ENCODE measurements around the gene MAP3K2. TPM values are rescaled to one million over a fixed set of nuclear protein-coding genes. Genes with fewer than 3 reads are reported as not detected.

The MAP3K2 gene
- total and polyA plus RNA-seq, 10 of the 15 experiments (the other 5 are each of a cell fraction or from before 2014, with no cell fraction given), result 2.7 to 39.6 (median 16.1) TPM

DNA sequence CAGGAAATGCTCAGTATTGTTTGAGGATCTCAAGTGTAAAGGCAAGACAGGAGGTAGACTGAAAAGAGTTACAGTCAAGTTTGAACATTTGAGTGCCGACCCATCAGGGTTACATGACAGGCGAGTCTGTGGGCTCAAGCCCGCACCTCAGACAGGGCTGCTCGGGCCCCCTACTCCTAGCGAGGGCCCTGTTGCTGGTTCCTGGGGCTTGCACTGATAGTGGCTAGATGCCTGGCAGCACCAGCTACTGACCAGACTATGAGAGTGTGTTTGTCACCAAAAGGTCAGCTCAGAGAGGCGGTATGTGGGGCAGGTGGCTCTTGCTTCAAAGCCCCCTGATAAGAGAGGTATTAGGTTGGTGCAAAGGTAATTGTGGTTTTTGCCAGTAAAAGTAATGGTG is 132.1 kb downstream of the MAP3K2 start (continued):
- TF ChIP-seq, protein P1, sequence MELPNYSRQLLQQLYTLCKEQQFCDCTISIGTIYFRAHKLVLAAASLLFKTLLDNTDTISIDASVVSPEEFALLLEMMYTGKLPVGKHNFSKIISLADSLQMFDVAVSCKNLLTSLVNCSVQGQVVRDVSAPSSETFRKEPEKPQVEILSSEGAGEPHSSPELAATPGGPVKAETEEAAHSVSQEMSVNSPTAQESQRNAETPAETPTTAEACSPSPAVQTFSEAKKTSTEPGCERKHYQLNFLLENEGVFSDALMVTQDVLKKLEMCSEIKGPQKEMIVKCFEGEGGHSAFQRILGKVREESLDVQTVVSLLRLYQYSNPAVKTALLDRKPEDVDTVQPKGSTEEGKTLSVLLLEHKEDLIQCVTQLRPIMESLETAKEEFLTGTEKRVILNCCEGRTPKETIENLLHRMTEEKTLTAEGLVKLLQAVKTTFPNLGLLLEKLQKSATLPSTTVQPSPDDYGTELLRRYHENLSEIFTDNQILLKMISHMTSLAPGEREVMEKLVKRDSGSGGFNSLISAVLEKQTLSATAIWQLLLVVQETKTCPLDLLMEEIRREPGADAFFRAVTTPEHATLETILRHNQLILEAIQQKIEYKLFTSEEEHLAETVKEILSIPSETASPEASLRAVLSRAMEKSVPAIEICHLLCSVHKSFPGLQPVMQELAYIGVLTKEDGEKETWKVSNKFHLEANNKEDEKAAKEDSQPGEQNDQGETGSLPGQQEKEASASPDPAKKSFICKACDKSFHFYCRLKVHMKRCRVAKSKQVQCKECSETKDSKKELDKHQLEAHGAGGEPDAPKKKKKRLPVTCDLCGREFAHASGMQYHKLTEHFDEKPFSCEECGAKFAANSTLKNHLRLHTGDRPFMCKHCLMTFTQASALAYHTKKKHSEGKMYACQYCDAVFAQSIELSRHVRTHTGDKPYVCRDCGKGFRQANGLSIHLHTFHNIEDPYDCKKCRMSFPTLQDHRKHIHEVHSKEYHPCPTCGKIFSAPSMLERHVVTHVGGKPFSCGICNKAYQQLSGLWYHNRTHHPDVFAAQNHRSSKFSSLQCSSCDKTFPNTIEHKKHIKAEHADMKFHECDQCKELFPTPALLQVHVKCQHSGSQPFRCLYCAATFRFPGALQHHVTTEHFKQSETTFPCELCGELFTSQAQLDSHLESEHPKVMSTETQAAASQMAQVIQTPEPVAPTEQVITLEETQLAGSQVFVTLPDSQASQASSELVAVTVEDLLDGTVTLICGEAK (IDR thresholded peaks at IDR 0.05; ENCODE audit: borderline replicate concordance), result no peak
- TF ChIP-seq SRF (IDR thresholded peaks at IDR 0.05; ENCODE audit: low read depth in 2 of 2, low read length in 2 of 2), result no peak
- no peak for TF ChIP-seq BHLHE40 (IDR thresholded peaks at IDR 0.05; ENCODE audit: borderline replicate concordance in 1 of 2, low read depth in 2 of 2, low read length in 1 of 2)
- no peak for TF ChIP-seq SUPT20H (IDR thresholded peaks at IDR 0.05; ENCODE audit: borderline replicate concordance, control insufficient read depth, low read depth, low read length)

DNA sequence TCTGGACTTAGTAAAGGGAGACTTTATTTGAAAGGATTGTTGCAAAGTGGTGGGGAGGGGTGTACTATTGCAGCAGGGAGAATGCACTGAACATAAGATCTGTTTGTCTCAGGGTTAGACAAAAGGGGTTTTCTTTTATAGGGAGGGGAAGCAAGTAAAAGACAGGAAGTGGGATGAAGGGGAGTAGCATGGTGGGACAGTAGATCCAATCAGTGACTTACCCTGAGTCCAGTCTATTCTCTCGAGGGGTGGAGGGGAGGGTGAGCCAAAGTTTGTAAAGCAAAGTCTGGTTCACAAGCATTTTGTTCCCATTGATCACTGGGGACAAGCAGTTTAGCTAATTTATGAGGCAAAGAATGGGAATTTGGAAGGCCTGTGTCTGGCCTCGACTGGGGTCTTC is 132.6 kb downstream of the MAP3K2 start:
- H3K27me3 ChIP-seq (replicated peaks in 1 of 2; ENCODE audit: control insufficient read depth in 2 of 2, insufficient read depth in 2 of 2, low read length in 1 of 2), result no peaks in the 10 kb centered on the region
- H3K4me3 ChIP-seq, result no peak overlapping the region
- CTCF ChIA-PET, result no interaction called here
- H3K36me3 ChIP-seq (ENCODE audit: control insufficient read depth in 2 of 2, insufficient read depth in 2 of 2, low read length in 1 of 2), result peaks cover 12 to 20% of the 10 kb centered on the region in 2 experiments; a peak in 3 of 4 replicates
- SMC1A ChIA-PET (ENCODE audit: uncharacterized antibody, unreplicated experiment), result interaction anchor here (1.0 kb wide), 1 partner anchor 58 kb away, joined by 3 read pairs; no protein-coding TSS in a partner anchor
- in situ Hi-C loops (cut with MboI) (no loop called here), intact Hi-C loops (cut with micrococcal nuclease; ENCODE audit: unreplicated experiment) (no loop called here)
- 92% methylated on average over 2 of the region's 2 CpGs for WGBS (ENCODE audit: insufficient coverage, insufficient replicate concordance, low lambda C conversion rate, missing lambda C conversion rate)
- H3K27ac ChIP-seq (ENCODE audit: control insufficient read depth, insufficient read depth), result no peak overlapping the region
- POLR2A ChIA-PET, result no interaction called here
- RAD21 ChIA-PET (ENCODE audit: unreplicated experiment), result no interaction called here
- no peaks in the 10 kb centered on the region for H3K4me1 ChIP-seq (ENCODE audit: control insufficient read depth, insufficient read depth, low read length)
- no peak for ATAC-seq
- H4K20me1 ChIP-seq (ENCODE audit: control insufficient read depth, insufficient read depth), result no peaks in the 10 kb centered on the region
- H2AFZ ChIP-seq (ENCODE audit: control insufficient read depth, low read depth, low read length), result no peak overlapping the region
- no peaks in the 10 kb centered on the region for H3K9me3 ChIP-seq (replicated peaks; ENCODE audit: control insufficient read depth, insufficient read depth, low read length)
- H3K4me2 ChIP-seq (ENCODE audit: control insufficient read depth, insufficient read depth), result no peak overlapping the region
- no peak for FAIRE-seq
- no peak for DNase-seq (ENCODE audit: low read depth, low spot score)
- BruUV-seq (replicated peaks), result no TSS peak
- no peaks in the 10 kb centered on the region for H3K79me2 ChIP-seq (ENCODE audit: control insufficient read depth, insufficient read depth, low read length)
- no peak overlapping the region for H3K9ac ChIP-seq (ENCODE audit: control insufficient read depth, insufficient read depth, low read length)
- TF ChIP-seq NFIC (IDR thresholded peaks at IDR 0.05; ENCODE audit: low read depth, low read length) (no peak), ASH2L (IDR thresholded peaks at IDR 0.05; ENCODE audit: borderline replicate concordance, low read depth) (no peak), SMARCA5 (IDR thresholded peaks at IDR 0.05) (no peak), RUNX3 (IDR thresholded peaks at IDR 0.05; ENCODE audit: low read length) (no peak), ATF7 (IDR thresholded peaks at IDR 0.05; ENCODE audit: low read depth) (no peak), ZZZ3 (IDR thresholded peaks at IDR 0.05; ENCODE audit: control insufficient read depth, insufficient read length, low read depth) (no peak), CREB1 (IDR thresholded peaks at IDR 0.05; ENCODE audit: low read depth) (no peak), MEF2B (IDR thresholded peaks at IDR 0.05; ENCODE audit: partially characterized antibody, poor library complexity, severe bottlenecking) (no peak), SMAD1 (IDR thresholded peaks at IDR 0.05; ENCODE audit: low read depth, partially characterized antibody) (no peak)
- TF ChIP-seq, protein P2, sequence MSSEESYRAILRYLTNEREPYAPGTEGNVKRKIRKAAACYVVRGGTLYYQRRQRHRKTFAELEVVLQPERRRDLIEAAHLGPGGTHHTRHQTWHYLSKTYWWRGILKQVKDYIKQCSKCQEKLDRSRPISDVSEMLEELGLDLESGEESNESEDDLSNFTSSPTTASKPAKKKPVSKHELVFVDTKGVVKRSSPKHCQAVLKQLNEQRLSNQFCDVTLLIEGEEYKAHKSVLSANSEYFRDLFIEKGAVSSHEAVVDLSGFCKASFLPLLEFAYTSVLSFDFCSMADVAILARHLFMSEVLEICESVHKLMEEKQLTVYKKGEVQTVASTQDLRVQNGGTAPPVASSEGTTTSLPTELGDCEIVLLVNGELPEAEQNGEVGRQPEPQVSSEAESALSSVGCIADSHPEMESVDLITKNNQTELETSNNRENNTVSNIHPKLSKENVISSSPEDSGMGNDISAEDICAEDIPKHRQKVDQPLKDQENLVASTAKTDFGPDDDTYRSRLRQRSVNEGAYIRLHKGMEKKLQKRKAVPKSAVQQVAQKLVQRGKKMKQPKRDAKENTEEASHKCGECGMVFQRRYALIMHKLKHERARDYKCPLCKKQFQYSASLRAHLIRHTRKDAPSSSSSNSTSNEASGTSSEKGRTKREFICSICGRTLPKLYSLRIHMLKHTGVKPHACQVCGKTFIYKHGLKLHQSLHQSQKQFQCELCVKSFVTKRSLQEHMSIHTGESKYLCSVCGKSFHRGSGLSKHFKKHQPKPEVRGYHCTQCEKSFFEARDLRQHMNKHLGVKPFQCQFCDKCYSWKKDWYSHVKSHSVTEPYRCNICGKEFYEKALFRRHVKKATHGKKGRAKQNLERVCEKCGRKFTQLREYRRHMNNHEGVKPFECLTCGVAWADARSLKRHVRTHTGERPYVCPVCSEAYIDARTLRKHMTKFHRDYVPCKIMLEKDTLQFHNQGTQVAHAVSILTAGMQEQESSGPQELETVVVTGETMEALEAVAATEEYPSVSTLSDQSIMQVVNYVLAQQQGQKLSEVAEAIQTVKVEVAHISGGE (CRISPR knock-in tag; IDR thresholded peaks at IDR 0.05), result no peak
- TF ChIP-seq, protein P3, sequence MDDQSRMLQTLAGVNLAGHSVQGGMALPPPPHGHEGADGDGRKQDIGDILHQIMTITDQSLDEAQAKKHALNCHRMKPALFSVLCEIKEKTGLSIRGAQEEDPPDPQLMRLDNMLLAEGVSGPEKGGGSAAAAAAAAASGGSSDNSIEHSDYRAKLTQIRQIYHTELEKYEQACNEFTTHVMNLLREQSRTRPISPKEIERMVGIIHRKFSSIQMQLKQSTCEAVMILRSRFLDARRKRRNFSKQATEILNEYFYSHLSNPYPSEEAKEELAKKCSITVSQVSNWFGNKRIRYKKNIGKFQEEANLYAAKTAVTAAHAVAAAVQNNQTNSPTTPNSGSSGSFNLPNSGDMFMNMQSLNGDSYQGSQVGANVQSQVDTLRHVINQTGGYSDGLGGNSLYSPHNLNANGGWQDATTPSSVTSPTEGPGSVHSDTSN (IDR thresholded peaks at IDR 0.05; ENCODE audit: insufficient replicate concordance, low read depth, low read length), result no peak
